Inflammatory macrophage treated with lipopolysaccharide for 1 hour (primary cell): ENCODE results near the gene TIPIN.
"Not testable (repeated sequence)": the region's sequence is repeated elsewhere in the genome, so short reads cannot be mapped to it uniquely, and the experiment has no call there.

Experiments
- DNase-seq, 2 donors: peaks; one replicate each; pipeline ENCODE4 v3.0.0-alpha.2; 2020 to 2022

TIPIN gene, protein sequence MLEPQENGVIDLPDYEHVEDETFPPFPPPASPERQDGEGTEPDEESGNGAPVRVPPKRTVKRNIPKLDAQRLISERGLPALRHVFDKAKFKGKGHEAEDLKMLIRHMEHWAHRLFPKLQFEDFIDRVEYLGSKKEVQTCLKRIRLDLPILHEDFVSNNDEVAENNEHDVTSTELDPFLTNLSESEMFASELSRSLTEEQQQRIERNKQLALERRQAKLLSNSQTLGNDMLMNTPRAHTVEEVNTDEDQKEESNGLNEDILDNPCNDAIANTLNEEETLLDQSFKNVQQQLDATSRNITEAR

DNA sequence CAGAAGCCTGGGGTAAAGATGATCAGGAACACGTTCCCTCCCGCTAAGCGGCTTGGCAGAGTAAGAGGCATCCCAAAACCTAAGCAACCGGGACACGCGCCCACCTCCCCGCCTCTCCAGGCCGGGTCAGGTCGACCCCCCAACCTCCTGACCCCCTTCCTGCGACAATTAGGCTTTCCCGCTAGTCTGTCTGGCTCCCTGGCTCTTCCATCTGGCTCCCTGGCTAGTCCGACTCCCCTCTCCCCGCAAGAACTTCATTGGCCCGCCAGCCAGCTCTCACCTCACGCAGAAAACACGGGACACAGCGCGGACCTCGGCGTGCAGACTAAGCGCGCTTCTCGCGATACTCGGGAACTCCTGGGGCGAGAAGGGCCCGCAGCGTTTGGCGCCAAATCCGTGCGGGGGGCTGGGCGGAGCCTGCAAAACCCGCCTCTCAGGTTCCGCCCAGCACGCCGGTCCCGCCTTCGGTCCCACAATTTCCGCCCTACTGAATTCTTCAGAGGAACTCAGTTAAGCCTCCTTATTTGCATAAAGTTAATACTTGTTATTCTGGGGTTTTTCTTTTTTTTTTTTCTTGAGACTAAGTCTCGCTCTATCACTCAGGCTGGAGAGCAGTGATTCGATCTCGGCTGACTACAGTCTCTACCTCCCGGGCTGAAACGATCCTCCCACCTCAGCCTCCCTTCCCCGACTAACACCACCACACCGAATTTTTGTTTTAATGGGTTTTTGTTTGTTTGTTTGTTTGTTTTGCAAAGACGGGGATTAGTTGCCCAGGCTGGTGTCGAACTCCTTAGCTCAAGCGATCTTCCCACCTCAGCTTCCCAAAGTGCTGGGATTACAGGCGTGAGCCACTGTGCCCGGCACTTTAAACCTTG lies at the start of gene TIPIN:
Gene TIPIN (minus strand): TSS at position 327 of the 878 bp plus-strand sequence. CDS start 3,738 bp downstream, outside the sequence.
- DNase-seq, result peak; percentile 96 to 98

DNA sequence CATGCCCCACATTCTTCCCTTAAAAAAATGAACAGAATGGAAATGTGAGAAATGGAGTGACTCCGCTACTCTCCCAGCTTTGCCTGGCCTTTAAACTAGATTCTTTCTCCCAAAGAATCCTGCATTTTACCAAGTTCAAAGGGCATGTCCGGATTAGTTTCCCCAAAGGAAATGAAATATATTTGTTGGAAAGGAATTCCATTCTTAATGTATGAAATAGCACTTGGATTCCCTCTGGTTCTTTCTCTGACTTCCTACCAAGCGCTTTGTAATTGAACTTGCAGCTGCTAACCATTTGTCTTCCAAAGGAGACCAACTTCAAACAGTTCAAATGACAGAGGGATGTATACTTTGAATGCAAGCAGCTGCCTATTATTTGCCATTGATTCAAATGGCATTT lies 49.1 kb upstream of the TIPIN start:
- DNase-seq, result no peak

DNA sequence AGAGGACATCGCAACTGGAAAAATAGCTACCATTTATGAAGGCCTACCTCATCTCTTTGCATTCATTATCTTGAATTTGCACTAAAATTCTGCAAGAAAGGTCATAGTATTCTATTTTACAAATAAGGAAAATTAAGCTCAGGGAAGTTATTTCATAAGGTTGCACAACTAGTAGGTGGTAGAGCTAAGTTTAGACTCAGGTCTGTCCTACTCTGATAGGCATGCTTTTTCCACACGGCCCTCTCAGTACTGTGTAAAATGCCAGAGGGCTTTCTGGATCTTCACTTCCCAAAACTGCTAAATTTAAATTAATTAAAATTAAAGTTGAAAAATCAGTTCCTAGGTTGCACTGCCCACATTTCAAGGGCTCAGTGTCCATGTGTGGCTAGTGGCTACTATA lies 48.5 kb upstream of the TIPIN start:
- DNase-seq, result no peak

DNA sequence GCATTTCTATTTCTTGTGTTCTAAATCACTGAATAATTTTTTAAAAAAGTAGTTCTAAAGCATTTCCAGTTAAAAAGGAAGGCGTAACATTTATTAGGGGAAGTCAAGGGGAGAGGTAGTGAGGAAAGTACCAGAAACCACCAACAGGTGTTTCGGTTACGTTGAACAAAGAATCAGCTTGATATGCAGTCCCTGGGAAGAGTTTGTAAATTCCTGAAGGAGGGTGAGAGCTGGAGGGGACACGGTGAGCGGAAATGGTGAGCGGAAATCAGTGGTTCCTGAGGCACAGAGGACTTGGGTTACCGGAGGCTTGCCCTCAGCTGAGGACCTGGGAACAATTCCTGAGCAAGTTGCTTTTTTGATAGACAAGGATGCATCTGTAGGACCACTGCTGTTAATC lies 48.0 kb upstream of the TIPIN start:
- DNase-seq, result no peak

DNA sequence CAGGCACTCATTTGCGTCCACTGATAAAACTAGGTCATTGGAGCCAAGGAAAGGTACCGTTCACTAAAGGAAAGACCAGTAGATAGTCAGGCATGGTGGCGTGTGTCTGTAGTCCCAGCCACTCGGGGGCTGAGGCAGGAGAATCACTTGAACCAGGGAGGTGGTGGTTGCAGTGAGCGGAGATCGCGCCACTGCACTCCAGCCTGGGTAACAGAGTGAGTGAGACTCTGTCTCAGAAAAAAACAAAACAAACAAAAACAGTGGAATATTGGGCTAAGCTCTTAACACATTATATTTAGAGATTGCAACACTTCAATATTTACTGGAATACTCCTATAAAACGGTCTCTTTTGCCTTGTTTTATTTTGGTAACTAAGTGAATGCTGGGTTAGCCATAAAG lies 47.6 kb upstream of the TIPIN start:
- DNase-seq, result no peak

DNA sequence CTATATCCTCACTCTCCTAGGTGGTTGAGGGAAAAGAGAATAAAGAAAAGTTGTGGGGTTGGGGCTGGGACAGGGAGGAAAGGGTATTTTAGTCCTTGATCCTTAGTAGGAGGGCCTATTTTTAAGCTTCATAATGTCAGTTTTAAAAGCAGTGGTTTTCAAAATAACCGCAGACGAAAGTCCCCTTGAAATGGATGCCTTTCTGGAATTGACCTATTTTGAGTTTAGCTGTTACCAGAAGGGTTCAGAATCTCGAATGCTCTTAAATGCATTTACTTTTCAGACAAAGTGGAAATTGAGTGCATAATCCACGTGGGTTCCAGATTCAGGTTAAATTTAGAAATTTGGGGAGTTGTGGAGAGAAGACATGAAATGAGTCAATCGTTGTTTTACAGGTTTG lies 46.8 kb upstream of the TIPIN start:
- no peak for DNase-seq

DNA sequence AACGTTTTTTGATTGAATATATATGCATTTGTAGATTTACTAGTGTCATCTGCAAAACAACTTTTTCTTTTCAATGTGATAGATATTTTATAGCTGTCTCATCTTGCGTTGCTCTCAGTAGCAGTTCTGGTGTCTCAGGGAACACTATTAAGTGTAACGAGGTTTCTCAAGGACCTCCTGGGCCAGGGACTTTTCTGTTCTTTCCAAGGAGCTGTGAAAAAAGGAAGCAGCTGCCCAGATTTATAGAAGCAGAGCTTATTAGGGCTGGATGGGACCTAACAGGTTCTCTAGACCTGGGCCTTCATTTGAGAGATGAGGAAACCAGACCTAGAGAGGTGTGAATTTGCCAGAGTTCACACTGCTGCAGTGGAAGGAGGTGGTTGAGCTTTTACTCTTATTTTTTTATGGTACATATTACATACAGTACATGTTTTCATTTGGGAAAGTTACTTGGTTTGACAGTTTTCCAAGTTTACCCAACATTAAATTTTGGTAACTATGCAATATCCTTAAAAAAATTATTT lies 46.3 kb upstream of the TIPIN start:
- peak; percentile 45 to 60 for DNase-seq

DNA sequence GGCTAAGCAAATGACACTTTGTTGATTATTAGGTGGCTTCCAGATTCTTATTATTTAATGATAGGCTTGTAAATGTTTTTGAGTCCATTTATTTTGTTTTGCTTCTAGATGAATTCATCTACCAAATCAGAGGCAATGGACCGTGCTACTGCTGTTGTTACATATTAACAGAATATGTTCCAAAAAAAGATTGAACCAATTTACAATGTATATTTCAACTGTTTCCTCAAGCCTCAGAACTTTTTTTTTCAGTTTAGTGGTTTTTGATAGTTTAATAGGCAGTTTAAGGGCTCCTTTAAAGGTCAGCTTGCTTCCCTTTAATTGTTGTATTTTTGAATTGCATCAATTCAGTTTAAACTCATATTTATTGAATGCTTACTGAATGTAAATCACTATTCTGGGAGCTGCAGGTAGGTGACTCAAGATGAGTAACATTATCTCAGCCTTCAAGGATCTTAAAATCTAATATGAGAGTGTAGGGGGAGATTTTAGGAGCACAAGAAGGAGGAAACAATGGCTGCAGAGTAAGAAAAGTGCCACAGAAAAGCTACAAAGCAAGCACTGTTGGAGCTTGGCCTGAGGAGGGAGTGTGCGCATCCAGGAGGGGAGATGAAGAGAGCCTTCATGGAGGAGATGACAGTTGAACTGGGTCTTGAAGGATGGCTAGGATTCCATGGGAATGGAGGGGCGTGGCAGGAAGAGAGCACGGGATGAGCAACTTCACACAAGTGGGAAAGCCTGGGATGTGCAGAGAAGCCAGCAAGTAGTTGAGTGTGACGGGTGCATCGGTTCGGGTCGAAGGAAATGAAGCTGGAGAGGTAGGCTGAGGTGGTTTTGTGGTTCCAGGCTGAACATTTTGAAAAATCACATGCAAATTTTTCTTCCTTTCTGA lies 44.9 kb upstream of the TIPIN start:
- DNase-seq, result no peak

DNA sequence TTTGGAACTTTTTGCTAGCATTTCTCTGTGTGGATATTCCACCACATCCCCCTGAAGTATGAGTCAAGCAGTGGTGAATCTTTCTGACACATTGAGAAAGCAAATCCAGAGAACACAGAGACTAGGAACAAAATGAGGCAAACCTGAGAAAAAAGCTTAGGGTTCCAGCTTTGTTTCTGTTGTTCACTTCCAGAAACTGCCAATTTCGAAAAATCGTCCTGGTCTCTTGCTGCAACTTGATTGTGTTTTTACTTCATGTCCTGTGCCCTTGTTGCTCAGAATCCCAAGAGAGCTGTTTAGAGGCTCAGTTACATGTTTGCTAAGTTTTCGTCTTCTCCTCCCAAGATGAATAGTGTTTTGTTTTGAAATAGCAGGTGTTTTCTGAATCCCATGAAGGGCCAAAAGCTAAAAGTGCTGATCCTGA lies 43.9 kb upstream of the TIPIN start:
- peak in 1 of 2 donors; percentile 34 for DNase-seq

DNA sequence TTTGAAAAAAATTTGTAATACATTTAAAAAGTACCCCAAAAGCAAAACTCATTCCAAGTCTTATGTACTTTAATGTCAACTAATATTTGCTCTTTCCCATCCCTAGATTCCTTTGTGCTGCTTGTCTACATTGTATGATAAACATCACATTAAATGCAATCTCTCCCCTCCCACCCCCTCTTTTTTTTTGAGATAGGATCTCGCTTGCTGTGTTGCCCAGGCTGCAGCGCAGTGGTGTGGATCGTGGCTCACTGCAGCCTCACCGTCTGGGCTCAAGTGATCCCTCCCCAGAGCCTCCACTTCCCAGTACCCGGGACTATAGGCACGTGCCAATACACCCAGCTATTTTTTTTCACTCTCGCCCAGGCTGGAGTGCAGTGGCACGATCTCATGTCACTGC lies 42.8 kb upstream of the TIPIN start:
- DNase-seq, result no peak

DNA sequence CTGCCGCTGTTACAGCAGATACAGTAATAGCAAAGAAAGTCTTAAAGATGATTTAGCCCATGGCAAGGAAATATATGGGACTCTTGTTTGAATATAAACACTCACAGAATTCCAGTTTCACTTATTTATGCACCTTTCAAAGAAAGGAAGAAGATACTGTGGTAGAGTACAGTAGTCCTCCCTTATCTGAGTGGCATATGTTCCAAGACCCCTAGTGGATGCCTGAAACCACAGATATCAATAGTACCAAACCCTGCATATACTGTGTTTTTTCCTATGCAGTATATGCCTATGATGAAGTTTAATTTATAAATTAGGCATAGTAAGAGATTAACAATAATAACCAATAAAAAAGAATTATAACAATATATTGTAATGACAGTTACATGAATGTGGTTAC lies 38.4 kb upstream of the TIPIN start:
- no peak for DNase-seq

DNA sequence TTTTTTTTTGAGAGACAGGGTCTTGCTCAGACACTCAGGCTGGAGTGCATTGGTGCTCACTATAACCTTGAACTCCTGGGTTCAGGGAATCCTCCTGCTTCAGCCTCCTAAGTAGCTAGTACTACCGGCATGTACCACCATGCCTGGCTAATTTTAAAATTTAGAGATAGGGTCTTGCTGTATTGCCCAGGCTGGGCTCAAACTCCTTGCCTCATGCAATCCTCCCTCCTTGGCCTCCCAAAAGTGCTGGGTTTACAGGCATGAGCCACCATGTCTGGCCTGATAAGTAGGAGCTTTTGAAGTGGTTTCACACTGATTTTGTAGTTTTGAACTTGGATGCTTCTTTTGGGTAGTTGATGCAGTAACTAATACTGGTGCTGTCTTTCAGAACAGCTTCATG lies 38.0 kb upstream of the TIPIN start:
- no peak for DNase-seq

DNA sequence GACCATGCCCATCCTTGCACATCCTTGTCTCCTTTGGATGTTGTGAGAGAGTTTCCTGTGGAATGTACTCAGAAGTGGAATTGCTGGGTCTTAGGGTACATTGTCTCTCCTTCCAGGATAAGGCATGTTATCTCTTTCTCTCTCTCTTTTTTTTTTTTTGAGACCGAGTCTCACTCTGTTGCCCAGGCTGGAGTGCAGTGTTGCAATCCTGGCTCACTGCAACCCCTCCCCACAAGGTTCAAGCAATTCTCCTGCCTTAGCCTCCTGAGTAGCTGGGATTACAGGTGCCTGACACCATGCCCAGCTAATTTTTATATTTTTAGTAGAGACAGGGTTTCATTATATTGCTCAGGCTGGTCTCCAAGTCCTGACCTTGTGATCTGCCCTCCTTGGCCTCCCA lies 36.6 kb upstream of the TIPIN start:
- DNase-seq, result not testable (repeated sequence)

DNA sequence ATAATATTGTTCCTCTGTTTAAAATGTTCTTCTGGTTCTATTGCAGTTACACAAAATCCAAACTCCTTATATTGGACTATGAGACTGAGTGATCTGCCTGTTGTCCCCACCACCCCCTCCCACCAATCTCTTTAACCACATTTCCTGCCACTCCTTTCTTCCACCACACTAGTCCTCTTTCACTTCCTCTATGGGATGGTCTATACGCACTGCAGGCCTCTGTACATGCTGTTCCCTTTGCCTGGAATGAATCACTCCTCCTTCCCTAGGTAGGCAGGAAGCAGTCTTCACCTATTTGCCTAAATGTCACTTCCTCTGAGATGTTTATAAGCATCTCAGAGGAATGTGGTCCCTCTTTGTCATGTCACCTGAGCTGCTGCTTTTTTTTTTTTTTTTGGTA lies 34.2 kb upstream of the TIPIN start:
- DNase-seq, result peak; percentile 52 to 57

DNA sequence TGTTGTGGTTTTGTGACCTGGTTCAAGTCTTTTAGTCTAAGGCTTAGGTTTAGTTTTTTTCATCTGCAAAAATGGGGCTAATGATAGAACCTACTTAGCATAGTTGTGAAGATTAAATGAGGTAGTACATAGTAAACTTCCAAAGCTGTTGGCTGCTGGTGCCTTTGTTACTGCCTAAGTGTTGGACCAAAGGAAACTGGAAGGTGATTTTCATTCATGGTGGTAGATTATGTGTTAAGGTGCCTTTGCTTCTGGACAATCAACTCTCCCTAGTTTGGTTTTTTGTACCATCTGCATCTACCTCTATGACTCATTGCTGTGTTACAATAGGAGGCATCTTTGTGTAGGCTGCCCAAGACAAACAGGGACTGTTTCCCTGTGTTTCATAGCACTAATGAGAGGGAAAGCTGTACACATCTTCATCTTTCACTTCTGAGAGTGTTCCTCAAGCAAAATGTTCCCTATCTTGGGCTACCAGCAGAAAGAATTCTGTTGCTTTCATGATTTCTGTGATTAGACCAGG lies 33.4 kb upstream of the TIPIN start:
- DNase-seq, result peak in 1 of 2 donors; percentile 26

DNA sequence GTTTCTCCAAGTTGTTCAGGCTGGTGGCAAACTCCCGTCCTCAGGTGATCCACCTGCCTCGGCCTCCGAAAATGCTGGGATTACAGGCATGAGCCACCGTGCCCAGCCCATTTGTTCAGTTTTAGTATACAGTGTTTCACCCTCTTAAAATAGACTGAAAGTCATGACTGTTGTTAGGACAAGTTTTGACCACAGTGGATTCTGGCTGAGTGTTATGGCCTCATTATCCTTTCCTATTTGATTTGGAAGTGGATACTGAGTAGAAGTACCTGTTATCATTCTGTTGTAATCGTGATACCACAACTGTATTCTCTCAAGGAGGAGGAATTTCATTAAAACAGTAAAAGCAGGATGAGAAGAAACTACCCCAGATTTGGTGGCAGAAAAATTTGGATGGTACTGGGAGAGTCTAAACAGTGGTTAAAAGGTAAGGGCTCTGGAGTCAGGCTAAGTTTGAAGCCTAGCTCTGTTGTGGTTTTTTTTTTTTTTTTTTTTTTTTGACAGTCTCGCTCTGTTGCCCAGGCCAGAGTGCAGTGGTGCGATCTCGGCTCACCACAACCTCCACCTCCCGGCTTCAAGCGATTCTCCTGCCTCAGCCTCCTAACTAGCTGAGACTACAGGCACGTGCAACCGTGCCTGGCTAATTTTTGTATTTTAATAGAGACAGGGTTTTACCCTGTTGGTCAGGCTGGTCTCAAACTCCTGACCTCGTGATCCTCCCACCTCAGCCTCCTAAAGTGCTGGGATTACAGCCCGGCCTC lies 32.8 kb upstream of the TIPIN start:
- no peak for DNase-seq

DNA sequence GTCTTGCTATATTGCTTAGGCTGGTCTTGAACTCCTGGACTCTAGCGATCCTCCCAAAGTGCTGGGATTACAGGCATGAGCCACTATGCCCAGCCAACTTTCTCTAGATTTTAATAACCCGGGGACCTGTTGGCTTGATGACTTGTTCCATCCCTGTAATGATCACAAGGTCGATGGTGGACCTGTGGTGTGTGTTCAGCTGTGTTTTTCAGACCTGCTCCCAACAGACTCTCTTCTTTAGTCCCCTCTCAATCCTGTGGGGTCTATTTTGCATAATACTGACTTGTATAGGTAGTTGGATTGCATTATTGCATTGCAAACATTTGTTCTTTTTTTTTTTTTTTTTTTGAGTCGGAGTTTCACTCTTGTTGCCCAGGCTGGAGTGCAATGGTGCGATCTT lies 32.1 kb upstream of the TIPIN start:
- DNase-seq, result no peak

DNA sequence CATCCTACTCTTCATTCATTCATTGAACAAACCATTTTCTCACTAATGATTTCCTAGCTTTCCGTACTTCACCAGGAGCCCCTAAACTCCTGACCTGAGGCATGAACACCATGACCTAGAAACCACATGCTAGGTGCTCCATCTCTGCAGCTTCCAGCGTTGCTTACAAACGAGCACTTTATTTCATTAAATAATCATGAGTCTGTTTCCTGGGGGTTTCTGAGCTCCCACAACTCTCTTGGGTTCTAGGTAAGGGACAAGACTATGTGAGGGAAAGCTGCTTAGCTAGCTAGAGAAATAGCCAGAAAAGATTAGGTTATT lies 31.5 kb upstream of the TIPIN start:
- no peak for DNase-seq

DNA sequence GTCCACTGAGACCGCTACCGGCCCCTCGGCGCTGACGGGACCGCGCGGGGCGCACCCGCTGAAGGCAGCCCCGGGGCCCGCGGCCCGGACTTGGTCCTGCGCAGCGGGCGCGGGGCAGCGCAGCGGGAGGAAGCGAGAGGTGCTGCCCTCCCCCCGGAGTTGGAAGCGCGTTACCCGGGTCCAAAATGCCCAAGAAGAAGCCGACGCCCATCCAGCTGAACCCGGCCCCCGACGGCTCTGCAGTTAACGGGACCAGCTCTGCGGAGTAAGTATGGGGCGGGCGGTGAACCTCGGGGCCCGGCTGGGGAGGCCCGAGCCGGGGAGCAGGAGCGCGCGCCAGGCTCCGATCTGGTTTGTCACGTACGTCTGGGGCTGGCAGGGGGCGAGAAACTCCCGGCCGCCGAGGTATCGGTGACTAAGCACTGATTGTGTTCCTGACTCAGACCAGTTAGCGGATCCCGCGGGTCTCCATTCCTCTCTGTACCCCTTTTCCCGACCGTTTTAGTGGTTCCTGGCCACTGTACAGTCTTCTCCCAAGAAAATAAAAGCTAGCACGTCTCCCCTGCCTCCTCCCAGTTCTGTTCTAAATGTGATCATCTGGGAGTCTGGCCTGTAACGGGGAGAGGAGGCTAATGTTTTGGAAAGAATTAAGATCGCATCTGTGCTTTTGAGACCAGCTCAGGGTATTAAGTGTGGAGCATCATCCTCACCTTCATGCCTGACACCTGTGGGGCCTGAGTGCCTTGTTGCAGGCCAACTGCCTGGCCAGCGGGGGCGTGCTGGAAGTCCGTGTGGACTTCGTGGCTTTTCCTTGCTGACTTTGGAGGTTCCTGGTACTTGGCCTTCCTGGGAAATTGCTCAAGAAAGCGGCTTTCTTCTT lies 30.9 kb upstream of the TIPIN start:
- peak; percentile 45 to 48 for DNase-seq

DNA sequence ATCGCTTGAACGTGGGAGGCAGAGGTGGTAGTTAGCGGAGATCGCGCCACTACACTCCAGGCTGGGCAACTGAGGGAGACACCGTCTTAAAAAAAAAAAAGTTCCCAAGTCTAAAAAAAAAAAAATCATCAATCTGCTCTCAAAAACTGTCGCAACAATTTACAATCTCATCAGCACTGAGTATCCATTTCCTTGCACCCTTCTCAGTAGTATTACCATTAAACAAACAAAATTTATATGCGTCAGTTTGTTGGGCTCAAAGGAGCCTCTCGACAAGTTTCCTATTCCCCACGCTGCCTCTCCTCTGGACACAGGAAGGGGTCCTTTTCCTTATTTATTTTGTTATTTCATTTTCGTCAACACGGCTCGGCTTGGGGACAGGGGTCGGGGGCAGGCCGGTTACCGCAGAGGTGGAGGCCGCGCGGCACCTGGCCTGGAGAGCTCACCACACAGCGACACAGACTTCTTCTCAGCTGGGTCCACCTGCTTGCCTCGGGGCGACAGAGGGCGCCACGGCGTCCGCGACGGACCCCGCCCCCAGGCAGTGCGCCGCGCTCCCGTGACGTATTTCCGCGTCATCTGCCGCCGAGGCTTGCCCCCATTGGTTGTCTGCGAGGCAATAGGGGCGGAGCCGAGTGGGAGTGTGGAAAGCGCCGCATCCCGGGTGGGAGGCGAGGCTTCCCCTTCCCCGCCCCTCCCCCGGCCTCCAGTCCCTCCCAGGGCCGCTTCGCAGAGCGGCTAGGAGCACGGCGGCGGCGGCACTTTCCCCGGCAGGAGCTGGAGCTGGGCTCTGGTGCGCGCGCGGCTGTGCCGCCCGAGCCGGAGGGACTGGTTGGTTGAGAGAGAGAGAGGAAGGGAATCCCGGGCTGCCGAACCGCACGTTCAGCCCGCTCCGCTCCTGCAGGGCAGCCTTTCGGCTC lies 30.0 kb upstream of the TIPIN start, which contains the start of gene MAP2K1:
Gene MAP2K1 (plus strand): TSS at position 709 of the 920 bp plus-strand sequence. CDS start 436 bp downstream, outside the sequence.
- peak; percentile 96 to 99 for DNase-seq
